IPS-20b (cell line): ENCODE data around the gene NEMP1.
"Not testable (repeated sequence)": the region's sequence is repeated elsewhere in the genome, so short reads cannot be mapped to it uniquely, and the experiment has no call there.

ENCODE experiments used
- H3K27ac ChIP-seq: one replicate; pipeline ENCODE4 v1.5.1; 2013; ENCODE audit warnings: low read length
- H3K27me3 ChIP-seq: 2 replicates; pipeline ENCODE4 v1.6.1; 2013; ENCODE audit warnings: mild to moderate bottlenecking, low read length, inconsistent platforms; ENCODE audit not compliant: insufficient read depth
- H3K36me3 ChIP-seq: 2 replicates; pipeline ENCODE4 v1.6.1; 2013; ENCODE audit warnings: low read depth, mild to moderate bottlenecking, inconsistent platforms, low read length, moderate library complexity; ENCODE audit not compliant: insufficient read depth
- H3K4me1 ChIP-seq: 2 replicates; pipeline ENCODE4 v1.6.1; 2013; ENCODE audit warnings: mild to moderate bottlenecking, control low read depth, inconsistent platforms, low read length, moderate library complexity; ENCODE audit not compliant: insufficient read depth
- H3K4me3 ChIP-seq: 2 replicates; pipeline ENCODE4 v1.5.1; 2013; ENCODE audit warnings: mild to moderate bottlenecking, low read length, inconsistent platforms
- H3K9ac ChIP-seq: 2 replicates; pipeline ENCODE4 v1.6.1; 2013; ENCODE audit warnings: low read depth, mild to moderate bottlenecking, inconsistent platforms, low read length, moderate library complexity
- H3K9me3 ChIP-seq: 2 replicates; pipeline ENCODE4 v1.6.1; 2013; ENCODE audit warnings: mild to moderate bottlenecking, low read depth, low read length, inconsistent platforms; ENCODE audit not compliant: insufficient read depth

The NEMP1 gene

GRCh38 chr12:57087691-57088353 is 9.2 kb upstream of the NEMP1 start:
- H3K4me1 ChIP-seq: peaks cover 9% of the 10 kb centered on the region; the same call in 1 of the 2 replicates
- no peaks in the 10 kb centered on the region for H3K27me3 ChIP-seq
- H3K4me3 ChIP-seq: peak overlapping the region; percentile 83
- peak overlapping the region; percentile 91 for H3K9ac ChIP-seq
- H3K9me3 ChIP-seq: no peaks in the 10 kb centered on the region
- peak overlapping the region; percentile 63 for H3K27ac ChIP-seq
- H3K36me3 ChIP-seq: peaks cover 19% of the 10 kb centered on the region

GRCh38 chr12:57087010-57087690 is 8.6 kb upstream of the NEMP1 start:
- peak overlapping the region; percentile 81 for H3K27ac ChIP-seq
- H3K9me3 ChIP-seq: no peaks in the 10 kb centered on the region
- H3K36me3 ChIP-seq: peaks cover 13% of the 10 kb centered on the region
- no peaks in the 10 kb centered on the region for H3K27me3 ChIP-seq
- H3K4me3 ChIP-seq: peak overlapping the region; percentile 83
- H3K9ac ChIP-seq: peak overlapping the region; percentile 91; the same call in 1 of the 2 replicates
- H3K4me1 ChIP-seq: peaks cover 9% of the 10 kb centered on the region; the same call in 1 of the 2 replicates

- peak overlapping the region; percentile 83 for H3K4me3 ChIP-seq
- peak overlapping the region; percentile 84 for H3K9ac ChIP-seq
- peaks cover 7% of the 10 kb centered on the region for H3K36me3 ChIP-seq
- peaks cover 9% of the 10 kb centered on the region; the same call in 1 of the 2 replicates for H3K4me1 ChIP-seq
- H3K27me3 ChIP-seq: no peaks in the 10 kb centered on the region
- H3K27ac ChIP-seq: peak overlapping the region; percentile 81
- no peaks in the 10 kb centered on the region for H3K9me3 ChIP-seq
Observed at GRCh38 chr12:57086493-57087009, 8.0 kb upstream of the NEMP1 start.

- Histone ChIP-seq H3K9ac (peak overlapping the region; percentile 84), H3K9me3 (no peaks in the 10 kb centered on the region), H3K27me3 (no peaks in the 10 kb centered on the region), H3K4me3 (peak overlapping the region; percentile 83), H3K4me1 (peaks cover 9% of the 10 kb centered on the region; the same call in 1 of the 2 replicates), H3K27ac (peak overlapping the region; percentile 41), H3K36me3 (peaks cover 2% of the 10 kb centered on the region; the same call in 1 of the 2 replicates)
Observed at GRCh38 chr12:57085999-57086492, 7.5 kb upstream of the NEMP1 start.

GRCh38 chr12:57080855-57081254 is 2.3 kb upstream of the NEMP1 start:
- Histone ChIP-seq H3K4me1 (peaks cover 6% of the 10 kb centered on the region; the same call in 1 of the 2 replicates), H3K27ac (no peak overlapping the region), H3K9me3 (no peaks in the 10 kb centered on the region), H3K9ac (no peak overlapping the region), H3K36me3 (0 out of 2 replicates have a peak, but pooled peaks cover 3% of the 10 kb centered on the region), H3K27me3 (no peaks in the 10 kb centered on the region), H3K4me3 (no peak overlapping the region)

GRCh38 chr12:57079821-57080220 is 1.2 kb upstream of the NEMP1 start:
- H3K36me3 ChIP-seq: 0 out of 2 replicates have a peak, but pooled peaks cover 3% of the 10 kb centered on the region
- H3K27ac ChIP-seq: no peak overlapping the region
- no peak overlapping the region for H3K4me3 ChIP-seq

GRCh38 chr12:57073566-57074450 is 4.8 kb downstream of the NEMP1 start:
- not testable (repeated sequence) for H3K27me3 ChIP-seq, H3K4me3 ChIP-seq, H3K9me3 ChIP-seq, H3K4me1 ChIP-seq, H3K9ac ChIP-seq, H3K27ac ChIP-seq
- peaks cover 41% of the 10 kb centered on the region for H3K36me3 ChIP-seq

More at GRCh38 chr12:57079821-57080220, 1.2 kb upstream of the NEMP1 start:
- Histone ChIP-seq H3K27me3 (no peaks in the 10 kb centered on the region), H3K4me1 (no peaks in the 10 kb centered on the region; the same call in 1 of the 2 replicates), H3K9ac (no peak overlapping the region), H3K9me3 (no peaks in the 10 kb centered on the region)

- no peaks in the 10 kb centered on the region for H3K9me3 ChIP-seq
- H3K27me3 ChIP-seq: no peaks in the 10 kb centered on the region
- H3K9ac ChIP-seq: no peak overlapping the region
- peaks cover 52% of the 10 kb centered on the region for H3K36me3 ChIP-seq
- no peak overlapping the region for H3K4me3 ChIP-seq
- H3K27ac ChIP-seq: no peak overlapping the region
- no peaks in the 10 kb centered on the region; the same call in 1 of the 2 replicates for H3K4me1 ChIP-seq
Observed at GRCh38 chr12:57072661-57073060, 5.9 kb downstream of the NEMP1 start.

GRCh38 chr12:57069523-57069922 is 9.1 kb downstream of the NEMP1 start:
- H3K9ac ChIP-seq: no peak overlapping the region
- H3K27me3 ChIP-seq: no peaks in the 10 kb centered on the region
- no peaks in the 10 kb centered on the region for H3K9me3 ChIP-seq
- H3K4me3 ChIP-seq: no peak overlapping the region
- peak overlapping the region; percentile 31 for H3K27ac ChIP-seq
- no peaks in the 10 kb centered on the region; the same call in 1 of the 2 replicates for H3K4me1 ChIP-seq
- peaks cover 74% of the 10 kb centered on the region for H3K36me3 ChIP-seq

GRCh38 chr12:57066245-57066644 is 12.3 kb downstream of the NEMP1 start:
- H3K4me3 ChIP-seq: no peak overlapping the region
- H3K9ac ChIP-seq: no peak overlapping the region
- no peaks in the 10 kb centered on the region; the same call in 1 of the 2 replicates for H3K4me1 ChIP-seq
- H3K27me3 ChIP-seq: no peaks in the 10 kb centered on the region
- no peaks in the 10 kb centered on the region for H3K9me3 ChIP-seq
- peaks cover 87% of the 10 kb centered on the region for H3K36me3 ChIP-seq
- H3K27ac ChIP-seq: no peak overlapping the region
